ENCODE data around the gene IL13.

The IL13 gene

DNA sequence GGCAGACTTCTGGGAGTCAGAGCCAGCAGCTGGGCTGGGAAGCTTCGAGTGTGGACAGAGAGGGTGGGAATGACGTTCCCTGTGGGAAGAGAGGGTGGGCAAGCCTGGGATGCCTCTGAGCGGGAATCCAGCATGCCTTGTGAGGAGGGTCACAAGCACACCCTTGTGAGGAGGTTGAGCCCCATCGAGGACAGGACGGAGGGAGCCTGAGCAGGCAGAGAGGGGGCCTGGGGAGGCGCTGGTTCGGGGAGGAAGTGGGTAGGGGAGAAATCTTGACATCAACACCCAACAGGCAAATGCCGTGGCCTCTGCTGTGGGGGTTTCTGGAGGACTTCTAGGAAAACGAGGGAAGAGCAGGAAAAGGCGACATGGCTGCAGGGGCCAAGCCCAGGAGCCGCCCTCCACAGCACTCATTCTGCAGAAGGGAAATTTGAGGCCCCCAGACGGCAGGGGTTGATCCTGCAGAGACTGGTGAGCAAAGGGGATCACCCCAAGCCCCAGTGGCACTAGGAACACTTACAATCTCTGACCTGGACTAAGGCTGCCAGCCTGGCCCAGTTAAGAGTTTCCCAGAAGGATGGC is 1.1 kb upstream of the IL13 start:
- no peak for DNase-seq

GRCh38 chr5:132658381-132659302 is 669 bp downstream of the IL13 start:
- DNase-seq: no peak

DNA sequence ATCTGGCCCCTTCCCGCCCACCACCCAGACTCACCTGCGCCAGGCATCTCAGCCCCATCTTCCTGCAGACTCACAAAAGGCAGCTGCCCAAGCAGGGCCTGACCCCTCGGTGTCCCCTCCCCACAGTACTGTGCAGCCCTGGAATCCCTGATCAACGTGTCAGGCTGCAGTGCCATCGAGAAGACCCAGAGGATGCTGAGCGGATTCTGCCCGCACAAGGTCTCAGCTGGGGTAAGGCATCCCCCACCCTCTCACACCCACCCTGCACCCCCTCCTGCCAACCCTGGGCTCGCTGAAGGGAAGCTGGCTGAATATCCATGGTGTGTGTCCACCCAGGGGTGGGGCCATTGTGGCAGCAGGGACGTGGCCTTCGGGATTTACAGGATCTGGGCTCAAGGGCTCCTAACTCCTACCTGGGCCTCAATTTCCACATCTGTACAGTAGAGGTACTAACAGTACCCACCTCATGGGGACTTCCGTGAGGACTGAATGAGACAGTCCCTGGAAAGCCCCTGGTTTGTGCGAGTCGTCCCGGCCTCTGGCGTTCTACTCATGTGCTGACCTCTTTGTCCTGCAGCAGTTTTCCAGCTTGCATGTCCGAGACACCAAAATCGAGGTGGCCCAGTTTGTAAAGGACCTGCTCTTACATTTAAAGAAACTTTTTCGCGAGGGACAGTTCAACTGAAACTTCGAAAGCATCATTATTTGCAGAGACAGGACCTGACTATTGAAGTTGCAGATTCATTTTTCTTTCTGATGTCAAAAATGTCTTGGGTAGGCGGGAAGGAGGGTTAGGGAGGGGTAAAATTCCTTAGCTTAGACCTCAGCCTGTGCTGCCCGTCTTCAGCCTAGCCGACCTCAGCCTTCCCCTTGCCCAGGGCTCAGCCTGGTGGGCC is 1.9 kb downstream of the IL13 start:
- no peak for DNase-seq

DNA sequence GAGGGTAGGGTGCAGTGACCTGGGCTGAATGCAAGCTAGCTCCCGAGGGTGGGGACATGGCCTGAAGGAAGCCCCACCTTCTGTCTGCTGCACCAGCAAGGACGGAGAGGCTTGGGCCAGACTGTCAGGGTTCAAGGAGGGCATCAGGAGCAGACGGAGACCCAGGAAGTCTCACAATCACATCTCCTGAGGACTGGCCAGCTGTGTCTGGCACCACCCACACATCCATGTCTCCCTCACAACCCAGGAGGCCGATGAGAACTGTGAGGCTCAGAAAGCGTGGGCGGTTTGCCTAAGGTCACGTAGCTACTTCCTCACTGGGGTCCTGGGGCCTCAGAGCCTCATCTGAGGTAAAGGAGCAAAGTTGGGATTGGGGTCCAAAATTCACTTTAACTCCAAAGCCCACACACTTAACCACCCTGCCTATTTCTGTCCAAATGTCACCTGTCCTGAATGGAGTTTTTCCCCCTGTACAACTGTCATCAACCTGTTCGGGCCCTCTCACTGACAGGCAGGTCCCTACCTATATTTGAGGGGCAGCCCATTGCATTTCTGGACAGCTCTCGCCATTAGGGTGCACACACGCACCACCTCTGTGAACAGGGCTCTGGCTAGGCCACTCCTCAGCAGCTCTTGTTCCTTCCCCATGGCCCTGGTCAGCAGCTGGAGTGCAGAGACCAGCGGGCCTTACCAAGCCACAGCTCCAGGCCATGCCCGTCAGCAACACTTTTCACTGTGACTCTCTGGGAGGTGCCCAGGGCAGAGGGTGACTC is 3.4 kb downstream of the IL13 start:
- no peak for DNase-seq

- DNase-seq: no peak
Measured at GRCh38 chr5:132662004-132662401, 4.0 kb downstream of the IL13 start.

DNA sequence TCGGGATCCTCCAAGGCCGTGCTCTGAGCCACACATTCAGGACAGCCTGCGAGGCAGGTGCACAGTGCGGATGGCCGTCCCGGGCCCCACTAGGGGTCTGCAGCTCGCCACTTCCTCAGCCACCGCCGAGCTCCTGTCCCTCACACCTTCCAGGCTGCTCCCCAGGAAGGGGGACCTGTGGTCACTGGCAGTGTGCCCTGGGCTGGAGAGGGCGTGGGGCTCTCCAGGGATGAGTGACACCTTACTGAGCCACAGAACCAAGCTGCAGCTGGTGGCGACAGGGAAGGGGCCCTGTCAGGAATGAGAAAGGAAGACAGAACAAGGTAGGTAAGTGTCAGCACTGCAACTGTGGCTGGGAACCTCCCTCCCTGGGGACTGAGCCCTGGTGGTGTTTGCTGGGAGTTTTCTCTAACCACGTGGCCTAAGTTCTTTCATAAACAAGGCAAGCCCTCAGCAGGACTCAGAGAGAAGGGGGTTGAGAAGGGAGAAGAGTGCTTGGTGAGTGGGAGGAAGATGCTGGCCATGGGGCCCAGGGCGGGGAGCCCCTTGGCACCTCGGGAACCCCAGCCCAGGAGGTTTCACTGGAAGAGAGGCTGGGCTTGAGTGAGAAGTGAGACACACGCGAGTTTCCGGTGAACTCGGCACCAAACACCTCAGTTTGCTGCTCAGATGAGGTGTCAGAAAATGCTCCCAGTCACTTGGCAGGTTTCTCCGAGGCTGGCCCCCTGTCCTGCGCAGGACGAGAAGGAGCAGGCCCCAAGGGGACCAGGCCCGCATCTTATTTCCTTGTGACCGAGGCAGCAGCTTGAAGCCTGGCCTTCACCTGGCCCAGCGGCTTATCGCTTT is 5.2 kb downstream of the IL13 start:
- DNase-seq: no peak

- DNase-seq: no peak
Measured at GRCh38 chr5:132663771-132664695, 6.1 kb downstream of the IL13 start.

- no peak for DNase-seq
Measured at GRCh38 chr5:132664696-132665209, 6.8 kb downstream of the IL13 start.

DNA sequence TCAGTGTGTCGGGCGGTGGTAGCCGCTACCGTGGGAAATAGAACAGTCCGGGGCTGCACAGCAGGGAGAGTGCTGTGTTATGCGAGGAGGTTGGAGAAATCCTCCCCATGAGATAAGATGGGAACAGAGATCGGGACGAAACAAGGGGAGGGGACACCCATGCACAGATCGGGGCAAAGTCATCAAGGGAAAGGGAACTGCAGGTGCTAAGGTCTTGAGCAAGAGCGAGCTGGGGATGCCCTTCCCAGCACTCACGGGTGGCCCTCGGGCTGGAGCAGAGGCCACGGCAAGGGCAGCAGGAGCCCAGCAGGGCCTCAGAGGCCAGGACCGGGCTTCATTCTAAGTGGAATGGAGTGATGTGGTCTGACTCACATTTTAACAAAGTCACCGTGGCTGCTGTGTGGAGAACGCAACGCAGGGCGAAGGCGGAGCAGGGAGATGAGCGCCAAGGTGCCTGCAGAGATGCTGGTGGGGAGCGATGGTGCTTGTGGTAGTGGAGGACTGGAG is 7.7 kb downstream of the IL13 start:
- DNase-seq: no peak

GRCh38 chr5:132666310-132667123 is 8.5 kb downstream of the IL13 start:
- DNase-seq: no peak

DNA sequence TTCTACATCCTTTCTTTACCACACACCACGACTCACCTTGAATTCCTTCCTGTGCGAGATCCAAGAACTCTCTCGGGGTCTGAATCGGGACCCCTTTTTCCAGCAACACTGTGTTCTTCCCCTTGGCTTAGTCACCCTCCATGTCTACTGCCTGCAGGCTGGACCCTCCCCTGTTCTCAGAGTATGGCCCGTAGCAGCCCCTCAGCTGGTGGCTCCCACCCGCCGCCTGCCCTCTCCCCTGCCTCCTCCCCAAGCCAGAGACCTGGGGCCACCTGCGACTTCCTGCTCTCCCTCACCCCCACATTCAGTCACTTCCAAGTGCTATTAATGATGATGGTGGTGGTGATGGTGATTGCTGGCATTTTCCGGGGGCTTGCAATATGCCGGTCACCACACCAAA is 9.3 kb downstream of the IL13 start:
- DNase-seq: no peak

- no peak for DNase-seq
Measured at GRCh38 chr5:132667761-132668705, 10.1 kb downstream of the IL13 start.

DNA sequence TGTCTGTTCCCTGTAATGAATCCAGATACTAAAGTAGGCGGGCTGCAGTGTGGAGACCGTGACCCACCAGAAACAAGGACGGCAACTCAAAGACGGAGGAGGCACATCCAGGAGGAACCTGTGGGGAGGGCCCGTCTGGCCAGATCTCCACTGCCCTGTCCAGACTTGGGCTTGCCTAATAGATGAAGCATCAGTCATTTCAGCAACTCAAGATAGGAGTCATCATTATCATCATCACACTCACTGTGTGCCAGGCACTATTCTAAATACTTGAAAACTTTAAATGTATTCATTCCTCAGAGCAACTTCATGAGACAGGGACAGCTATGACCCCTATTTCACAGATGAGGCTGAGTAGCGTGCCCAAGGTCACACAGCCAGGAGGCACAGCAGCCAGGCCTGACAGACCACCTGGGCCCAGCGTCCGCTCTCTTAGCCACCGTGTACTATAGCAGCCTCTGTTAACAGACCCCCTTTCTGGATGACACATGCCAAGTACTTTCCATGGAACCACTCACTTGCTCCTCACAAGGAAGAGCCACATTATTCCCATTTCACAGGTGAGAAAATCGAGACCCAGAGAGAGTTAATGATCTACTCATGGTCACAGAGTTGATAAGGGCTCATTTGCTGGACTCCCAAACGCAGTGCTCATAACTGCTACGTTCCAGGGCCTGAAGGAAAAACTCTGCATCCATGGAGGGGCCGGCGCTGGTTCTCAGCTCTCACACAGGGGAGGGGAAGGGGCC is 10.9 kb downstream of the IL13 start:
- DNase-seq: no peak

DNA sequence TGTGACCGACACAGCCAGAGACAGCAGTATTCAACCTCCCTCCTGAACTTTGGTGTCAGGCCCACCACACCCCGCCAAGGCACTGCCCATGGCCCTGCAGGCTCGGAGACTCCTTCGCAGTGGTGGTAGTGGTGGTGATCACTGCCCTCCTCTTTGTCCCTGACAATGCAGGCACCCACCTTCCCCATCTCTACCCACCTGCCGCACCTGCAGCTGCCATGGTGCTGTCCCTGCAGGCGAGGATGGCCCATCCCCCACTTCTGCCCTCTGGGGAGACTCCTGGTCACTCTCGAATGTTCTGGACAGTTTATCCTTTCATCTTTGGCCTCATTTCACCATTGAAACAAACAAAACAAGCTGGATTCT is 11.5 kb downstream of the IL13 start:
- no peak for DNase-seq

DNA sequence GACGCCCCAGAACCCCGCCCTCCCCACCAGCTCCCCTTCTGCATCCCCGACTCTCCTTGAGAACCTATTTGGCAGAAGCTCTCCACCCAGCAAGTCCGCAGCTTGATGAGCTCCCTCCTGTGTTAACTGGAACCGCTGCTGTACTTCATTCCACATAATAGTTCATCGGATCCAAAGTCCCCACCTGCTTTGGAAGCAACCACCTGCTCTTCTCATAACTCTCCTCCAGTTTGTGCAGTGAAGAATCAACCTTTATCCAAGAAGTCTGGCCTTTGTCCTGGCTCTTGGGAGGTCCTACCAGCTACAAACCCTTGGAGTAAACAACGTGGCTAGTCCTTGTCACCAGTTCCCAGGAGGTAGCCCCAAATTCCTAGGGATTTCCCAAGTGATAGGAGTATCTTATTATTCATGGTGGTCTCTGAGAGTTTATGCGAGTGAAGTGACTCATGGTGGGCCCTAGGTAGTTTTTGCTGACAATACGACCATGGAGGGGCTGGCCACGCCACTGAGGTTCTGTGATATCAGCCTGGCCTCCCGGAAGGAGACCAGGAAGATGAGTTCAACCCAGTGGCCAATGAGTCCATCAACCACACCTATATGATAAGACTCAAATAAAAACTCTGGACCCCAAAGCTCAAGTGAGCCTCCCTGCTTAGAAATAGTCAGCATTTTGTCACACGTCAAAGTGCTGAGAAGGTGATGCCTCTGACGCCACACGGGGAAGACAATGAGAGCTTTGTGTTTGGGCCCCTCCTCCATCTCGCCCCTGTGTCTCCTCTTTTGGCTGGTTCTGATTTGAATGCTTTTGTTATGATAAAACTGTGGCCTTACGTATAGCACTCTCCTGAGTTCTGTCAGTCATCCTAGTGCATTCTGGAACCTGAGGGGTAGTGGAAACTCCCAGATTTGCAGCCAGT is 12.3 kb downstream of the IL13 start:
- DNase-seq: no peak

DNA sequence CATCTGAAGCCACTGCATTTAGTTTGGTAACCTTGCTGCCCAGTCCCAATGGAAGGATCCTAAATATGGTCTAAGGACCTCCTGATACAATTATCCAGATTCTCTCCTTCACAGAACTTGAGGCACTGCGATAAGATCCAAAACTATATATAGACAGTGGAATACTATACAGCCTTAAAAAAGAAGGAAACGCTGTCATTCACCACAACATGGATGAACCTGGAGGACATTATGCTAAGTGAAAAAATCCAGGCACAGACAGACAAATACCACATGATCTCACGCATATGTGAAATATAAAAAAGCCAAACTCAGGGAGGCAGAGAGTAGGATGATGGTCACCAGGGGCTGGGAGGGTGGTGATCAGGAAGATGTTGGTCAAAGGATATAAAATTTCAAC is 13.0 kb downstream of the IL13 start:
- no peak for DNase-seq
